NT2/D1 (cell line): ENCODE results near the gene CARD14.

Experiments used
- SUZ12 ChIP-seq: IDR thresholded peaks from 2 replicates; pipeline ENCODE4 v1.6.1; 2011; ENCODE audit not compliant: insufficient read length, insufficient read depth; ENCODE audit errors: extremely low read depth
- YY1 ChIP-seq: IDR thresholded peaks from 2 replicates; pipeline ENCODE4 v1.6.1; 2011; ENCODE audit not compliant: insufficient read length, insufficient read depth
- ZNF274 ChIP-seq: IDR thresholded peaks from 2 replicates; pipeline ENCODE4 v1.6.1; 2011; ENCODE audit warnings: mild to moderate bottlenecking, low read depth, low read length

- no peak for TF ChIP-seq SUZ12
- TF ChIP-seq ZNF274: no peak
- no peak for TF ChIP-seq YY1
Observed at GRCh38 chr17:80187515-80187941, 17.7 kb downstream of the CARD14 start.
